K562 (cell line): ENCODE data around the gene CCDC78. TPM values are rescaled to one million over a fixed set of nuclear protein-coding genes. Genes with fewer than 3 reads are reported as not detected.

ENCODE experiments used
- ATAC-seq: fragments of 200-7000 bp; cut with Tn5 transposase; 3 replicates; pipeline ENCODE4 v1.9.1; 2020; ENCODE audit warnings: moderate library complexity
- BruUV-seq: library from RNA; stranded (reverse); fragments of 400-500 nt; replicated peaks from 2 replicates; lab custom pipeline; 2021; lab: Mats Ljungman, UMichigan
- CTCF ChIA-PET: fragments of 300-600 bp; formaldehyde crosslinking; extraction: SDS; loops from one replicate; lab custom pipeline; 2021; ENCODE audit warnings: low intra/inter-chr PET ratio; lab: Yijun Ruan, JAX
- POLR2A ChIA-PET: fragments of 300-600, 350-650 bp; sonication (Branson Sonifier 250); formaldehyde crosslinking; extraction: SDS; loops from one replicate; lab custom pipeline; 2021; ENCODE audit warnings: antibody characterized with exemption, inconsistent platforms; lab: Yijun Ruan, JAX
- DNase-seq, 4 experiments: peaks; one replicate each; pipeline versions ENCODE4 v3.0.0 to v3.0.0-alpha.2; 2011 to 2018; ENCODE audit warnings: low spot score in 3 of 4, mixed read lengths in 3 of 4; ENCODE audit errors: extremely low read depth in 1 of 4
- FAIRE-seq: peaks from 2 replicates; lab custom pipeline; 2011; peaks lifted over from hg19 to GRCh38; lab: Jason Lieb, UNC
- H2AFZ ChIP-seq: 2 replicates; pipeline ENCODE4 v1.6.0; 2011; ENCODE audit warnings: low read depth, low read length, control low read depth, inconsistent platforms
- H3K27ac ChIP-seq: fragments of 200-600 bp; 3 replicates; pipeline ENCODE4 v1.8.0; 2011; ENCODE audit warnings: low read depth, mild to moderate bottlenecking, control low read depth, inconsistent platforms, low read length, moderate library complexity, mixed read lengths; ENCODE audit errors: extremely low read depth
- H3K27me3 ChIP-seq, 2 experiments: fragments of 300-600 bp in 1 of 2; 2 replicates in 1 of 2; 3 replicates in 1 of 2; pipeline versions ENCODE4 v1.6.0 to v1.8.0; 2011; ENCODE audit warnings: inconsistent platforms in 2 of 2, low read length in 2 of 2, mild to moderate bottlenecking in 1 of 2, mixed read lengths in 1 of 2, moderate library complexity in 1 of 2; ENCODE audit not compliant: control insufficient read depth in 2 of 2, insufficient read depth in 2 of 2
- H3K36me3 ChIP-seq: fragments of 300-600 bp; 3 replicates; pipeline ENCODE4 v1.8.0; 2011; ENCODE audit warnings: mild to moderate bottlenecking, low read length, inconsistent platforms; ENCODE audit not compliant: control insufficient read depth, insufficient read depth
- H3K4me1 ChIP-seq, 2 experiments: fragments of 200-600 bp in 1 of 2; replicated peaks in 1 of 2; 2 replicates in 1 of 2; 3 replicates in 1 of 2; pipeline versions ENCODE4 v1.5.1 to v1.8.0; 2011; ENCODE audit warnings: inconsistent platforms in 2 of 2, low read length in 2 of 2, mild to moderate bottlenecking in 1 of 2, mixed read lengths in 1 of 2, moderate library complexity in 1 of 2; ENCODE audit not compliant: control insufficient read depth in 2 of 2, insufficient read depth in 2 of 2
- H3K4me2 ChIP-seq: 2 replicates; pipeline ENCODE4 v1.6.1; 2011; ENCODE audit warnings: low read length, control low read depth, inconsistent platforms, mixed read lengths; ENCODE audit not compliant: insufficient read depth
- H3K4me3 ChIP-seq: fragments of 200-600 bp; sonication (generic), shearing (Covaris generic); 2 replicates; pipeline ENCODE4 v1.5.1; 2016; ENCODE audit warnings: control low read depth, inconsistent platforms
- H3K79me2 ChIP-seq: fragments of 200-600 bp; 3 replicates; pipeline ENCODE4 v1.8.0; 2011; ENCODE audit warnings: low read length, inconsistent platforms; ENCODE audit not compliant: control insufficient read depth, insufficient read depth
- H3K9ac ChIP-seq, 2 experiments: 2 replicates each; pipeline versions ENCODE4 v1.6.0 to v1.6.1; 2011; ENCODE audit warnings: low read depth in 2 of 2, low read length in 2 of 2, control low read depth in 1 of 2, inconsistent platforms in 1 of 2, mild to moderate bottlenecking in 1 of 2, mixed read lengths in 1 of 2; ENCODE audit not compliant: insufficient read depth in 1 of 2
- H3K9me1 ChIP-seq: one replicate; pipeline ENCODE4 v1.6.0; 2011; ENCODE audit warnings: inconsistent platforms, mild to moderate bottlenecking, low read length, moderate library complexity; ENCODE audit not compliant: control insufficient read depth, insufficient read depth
- H3K9me3 ChIP-seq: replicated peaks from 2 replicates; pipeline ENCODE4 v1.5.1; 2011; ENCODE audit warnings: low read depth, low read length, inconsistent platforms; ENCODE audit not compliant: control insufficient read depth, insufficient read depth
- H4K20me1 ChIP-seq: replicated peaks from 2 replicates; pipeline ENCODE4 v1.6.1; 2011; ENCODE audit warnings: low read length, inconsistent platforms, mixed read lengths; ENCODE audit not compliant: control insufficient read depth, insufficient read depth
- CCNT2 ChIP-seq: IDR thresholded peaks from 2 replicates; pipeline ENCODE4 v1.6.1; 2011; ENCODE audit warnings: borderline replicate concordance, low read depth, mild to moderate bottlenecking, moderate library complexity, mixed read lengths, low read length; ENCODE audit not compliant: insufficient read length; ENCODE audit errors: extremely low read depth
- ESRRB ChIP-seq: fragments of 250-450 bp; sonication (Bioruptor Pico); IDR thresholded peaks from 2 replicates; pipeline ENCODE4 v1.5.0; 2020; ENCODE audit warnings: mild to moderate bottlenecking, moderate library complexity, borderline replicate concordance
- KLF6 ChIP-seq: fragments of 250-450 bp; sonication (Bioruptor Pico); IDR thresholded peaks from 2 replicates; pipeline ENCODE4 v1.4.0; 2020; ENCODE audit warnings: mild to moderate bottlenecking, moderate library complexity, borderline replicate concordance
- POLR2A ChIP-seq: fragments of 450-650 bp; conservative IDR thresholded peaks from 2 replicates; pipeline ENCODE4 v1.6.1; 2016
- POLR2G ChIP-seq: fragments of 200-400 bp; formaldehyde crosslinking; IDR thresholded peaks from 2 replicates; pipeline ENCODE4 v1.6.1; 2017; ENCODE audit warnings: low read depth, mild to moderate bottlenecking, antibody characterized with exemption, low read length, moderate library complexity
- TAF15 ChIP-seq: fragments of 200-400 bp; formaldehyde crosslinking; IDR thresholded peaks from 2 replicates; pipeline ENCODE4 v1.6.1; 2017; ENCODE audit warnings: mild to moderate bottlenecking, low read depth, low read length, moderate library complexity
- TEAD4 ChIP-seq, 2 experiments: sonication (generic) in 1 of 2; formaldehyde crosslinking in 1 of 2; IDR thresholded peaks; 2 replicates each; pipeline versions ENCODE4 v1.6.1 to v1.8.0; 2012 to 2022; ENCODE audit warnings: borderline replicate concordance in 1 of 2, inconsistent platforms in 1 of 2, low read length in 1 of 2, mild to moderate bottlenecking in 1 of 2, missing genetic modification reagents in 1 of 2
- WGBS: fragments of 100-300 bp; shearing (Covaris generic); methylation state at CpG from one replicate; pipeline ENCODE4 v1.1.6; 2016; ENCODE audit warnings: low coverage, mixed read lengths; ENCODE audit not compliant: insufficient coverage; ENCODE audit errors: missing lambda C conversion rate; 5-methylcytosine and 5-hydroxymethylcytosine counted together
- in situ Hi-C: fragments of 300-500 bp; cut with MboI; formaldehyde crosslinking; loops from 4 replicates; pipeline ENCODE4 v1.15.0; 2018; ENCODE audit warnings: inconsistent platforms, mixed read lengths
- intact Hi-C: fragments of 100-400 bp; cut with micrococcal nuclease; formaldehyde crosslinking; loops from 2 replicates; pipeline ENCODE4 v1.14.2; 2022
- polyA plus RNA-seq, 8 experiments: library from polyadenylated mRNA; depleted of rRNA in 4 of 8; stranded (reverse) in 5 of 8; unstranded in 3 of 8; fragments of >200 nt; fragmentation: Nextera tagmentation in 2 of 8; fragmentation: Illumina TruSeq in 1 of 8; extraction: Ambion mirVana in 2 of 8; extraction: Trizol in 1 of 8; gene quantifications; 2 replicates each; pipeline versions ENCODE4 v1.2.1 to v1.2.3, GENCODE V29; 2011 to 2014; ENCODE audit warnings: inconsistent platforms in 1 of 8, missing spikeins in 1 of 8
- total RNA-seq, 7 experiments: library from RNA; depleted of rRNA in 6 of 7; stranded (reverse); fragments of >200 nt in 6 of 7; fragmentation: Illumina TruSeq in 2 of 7; extraction: Trizol in 2 of 7; gene quantifications; 2 replicates each; pipeline versions ENCODE4 v1.2.1 to v1.2.3, GENCODE V29; 2011 to 2021; ENCODE audit warnings: low replicate concordance in 1 of 7

CCDC78 gene
- total and polyA plus RNA-seq, 9 of the 15 experiments (the other 6 are each of a cell fraction or from before 2014, with no cell fraction given) = 0.24 to 17.7 (median 2.9) TPM

GRCh38 chr16:725463-726187, 618 bp downstream of the CCDC78 start:
- Histone ChIP-seq H2AFZ (no peak overlapping the region), H3K9me3 (no peaks in the 10 kb centered on the region), H3K4me2 (no peak overlapping the region), H3K27ac (no peak overlapping the region), H3K4me1 (peaks cover 15 to 97% of the 10 kb centered on the region in 2 experiments), H3K79me2 (peaks cover 51% of the 10 kb centered on the region), H3K4me3 (no peak overlapping the region), H4K20me1 (no peaks in the 10 kb centered on the region; the same call in 1 of the 2 replicates), H3K27me3 (no peaks in the 10 kb centered on the region), H3K9me1 (no peaks in the 10 kb centered on the region), H3K36me3 (peaks cover 27% of the 10 kb centered on the region; the same call in 1 of the 3 replicates)
- WGBS = 88% methylated on average over 18 of the region's 23 CpGs
- ChIA-PET POLR2A (interaction anchor here (0.5 to 4.5 kb wide), 6 partner anchors 10 to 47 kb away, joined by 3 to 25 read pairs (median 4); partner anchors contain the start of genes CIAO3 and METRN), CTCF (no interaction called here)
- intact Hi-C loops = no loop called here
- in situ Hi-C loops = no loop called here
- no TSS peak for BruUV-seq
- FAIRE-seq (no peak), DNase-seq (no peak)
- no peak for TF ChIP-seq TEAD4 (IDR thresholded peaks at IDR 0.05; ENCODE audit: low read length)
- no peak for TF ChIP-seq TEAD4 (CRISPR knock-in tag; IDR thresholded peaks at IDR 0.05; ENCODE audit: borderline replicate concordance)
- TF ChIP-seq TAF15 = 0 out of 2 replicates have a peak, but pooled peaks have one; percentile 21
- peak; percentile 25 for TF ChIP-seq CCNT2
- peak; percentile 49 for TF ChIP-seq POLR2G
- peak; percentile 11; the same call in 1 of the 2 replicates for TF ChIP-seq POLR2A
- no peak for TF ChIP-seq KLF6 (CRISPR knock-in tag)
- TF ChIP-seq ESRRB (CRISPR knock-in tag) = no peak
- TF ChIP-seq, all 486 proteins: peak for 4
- ATAC-seq = no peak
- peak overlapping the region in 1 of 2 experiments; percentile 84; a peak in 1 of 4 replicates for H3K9ac ChIP-seq
